ENCODE measurements around the gene TMEM52. TPM values are rescaled to one million over a fixed set of nuclear protein-coding genes. Genes with fewer than 3 reads are reported as not detected.

The TMEM52 gene
- polyA plus RNA-seq, 2 of the 4 experiments (the other 2 are of a cell fraction) = 0.36 to 0.41 TPM

DNA sequence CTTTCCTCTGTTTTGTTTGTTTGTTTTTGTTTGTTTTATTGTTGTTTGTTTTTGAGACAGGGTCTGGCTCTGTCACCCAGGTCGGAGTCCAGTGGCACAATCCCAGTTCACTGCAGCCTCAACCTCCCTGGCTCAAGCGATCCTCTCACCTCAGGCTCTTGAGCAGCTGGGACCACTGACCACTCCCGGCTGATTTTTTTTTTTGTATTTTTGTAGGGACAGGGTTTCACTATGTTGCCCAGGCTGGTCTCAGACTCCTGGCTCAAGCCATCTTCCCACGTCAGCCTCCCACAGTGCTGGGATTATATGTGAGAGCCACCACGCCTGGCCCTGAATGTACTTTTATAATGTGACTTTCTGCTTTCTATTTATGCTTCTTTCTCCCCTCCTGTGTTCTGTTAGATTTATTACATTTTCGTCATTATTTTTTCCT is 9.0 kb downstream of the TMEM52 start:
- ATAC-seq = no peak
- FAIRE-seq = no peak
- Histone ChIP-seq H3K27ac (peak overlapping the region; percentile 70 to 83; a peak in 4 of 6 replicates), H3K4me1 (peaks cover 25% of the 10 kb centered on the region), H3K4me2 (peak overlapping the region; percentile 74), H3K9me3 (no peaks in the 10 kb centered on the region), H3K4me3 (no peak overlapping the region; the same call in 2 of the 3 replicates)
- WGBS (ENCODE audit: missing lambda C conversion rate) = 88% methylated on average over 6 of the region's 6 CpGs
- no peak for DNase-seq (ENCODE audit: low read depth in 1 of 2, low spot score in 1 of 2)
- TF ChIP-seq SREBF2 (IDR thresholded peaks at IDR 0.05) (no peak), ZC3H11A (IDR thresholded peaks at IDR 0.05) (no peak), RAD21 (conservative IDR thresholded peaks at IDR 0.05 in 1 of 2, IDR thresholded peaks at IDR 0.05 in 1 of 2) (no peak), NPAS2 (CRISPR knock-in tag; IDR thresholded peaks at IDR 0.05; ENCODE audit: borderline replicate concordance) (no peak), MAZ (IDR thresholded peaks at IDR 0.05; ENCODE audit: borderline replicate concordance, low read depth, low read length) (no peak), MAFK (IDR thresholded peaks at IDR 0.05; ENCODE audit: partially characterized antibody) (no peak), FOXS1 (CRISPR knock-in tag; IDR thresholded peaks at IDR 0.05) (no peak), SMC3 (IDR thresholded peaks at IDR 0.05) (no peak), TP53 (CRISPR knock-in tag; IDR thresholded peaks at IDR 0.05) (no peak), JUN (IDR thresholded peaks at IDR 0.05) (no peak), POLR2A (IDR thresholded peaks at IDR 0.05; ENCODE audit: low read length) (no peak), CHD2 (IDR thresholded peaks at IDR 0.05; ENCODE audit: low read length, partially characterized antibody) (no peak)
- TF ChIP-seq, protein P1, sequence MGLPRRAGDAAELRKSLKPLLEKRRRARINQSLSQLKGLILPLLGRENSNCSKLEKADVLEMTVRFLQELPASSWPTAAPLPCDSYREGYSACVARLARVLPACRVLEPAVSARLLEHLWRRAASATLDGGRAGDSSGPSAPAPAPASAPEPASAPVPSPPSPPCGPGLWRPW (IDR thresholded peaks at IDR 0.05) = no peak
- TF ChIP-seq, protein P2, sequence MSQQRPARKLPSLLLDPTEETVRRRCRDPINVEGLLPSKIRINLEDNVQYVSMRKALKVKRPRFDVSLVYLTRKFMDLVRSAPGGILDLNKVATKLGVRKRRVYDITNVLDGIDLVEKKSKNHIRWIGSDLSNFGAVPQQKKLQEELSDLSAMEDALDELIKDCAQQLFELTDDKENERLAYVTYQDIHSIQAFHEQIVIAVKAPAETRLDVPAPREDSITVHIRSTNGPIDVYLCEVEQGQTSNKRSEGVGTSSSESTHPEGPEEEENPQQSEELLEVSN (IDR thresholded peaks at IDR 0.05; ENCODE audit: borderline replicate concordance, low read depth) = no peak
- TF ChIP-seq, protein P3, sequence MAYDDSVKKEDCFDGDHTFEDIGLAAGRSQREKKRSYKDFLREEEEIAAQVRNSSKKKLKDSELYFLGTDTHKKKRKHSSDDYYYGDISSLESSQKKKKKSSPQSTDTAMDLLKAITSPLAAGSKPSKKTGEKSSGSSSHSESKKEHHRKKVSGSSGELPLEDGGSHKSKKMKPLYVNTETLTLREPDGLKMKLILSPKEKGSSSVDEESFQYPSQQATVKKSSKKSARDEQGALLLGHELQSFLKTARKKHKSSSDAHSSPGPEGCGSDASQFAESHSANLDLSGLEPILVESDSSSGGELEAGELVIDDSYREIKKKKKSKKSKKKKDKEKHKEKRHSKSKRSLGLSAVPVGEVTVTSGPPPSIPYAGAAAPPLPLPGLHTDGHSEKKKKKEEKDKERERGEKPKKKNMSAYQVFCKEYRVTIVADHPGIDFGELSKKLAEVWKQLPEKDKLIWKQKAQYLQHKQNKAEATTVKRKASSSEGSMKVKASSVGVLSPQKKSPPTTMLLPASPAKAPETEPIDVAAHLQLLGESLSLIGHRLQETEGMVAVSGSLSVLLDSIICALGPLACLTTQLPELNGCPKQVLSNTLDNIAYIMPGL (CRISPR knock-in tag; IDR thresholded peaks at IDR 0.05; ENCODE audit: borderline replicate concordance) = no peak
- ChIA-PET POLR2A (no interaction called here), CTCF (interaction anchor here (1.0 to 5.4 kb wide), 7 partner anchors 11 to 134 kb away, joined by 3 to 40 read pairs (median 5); no protein-coding TSS in a partner anchor)

DNA sequence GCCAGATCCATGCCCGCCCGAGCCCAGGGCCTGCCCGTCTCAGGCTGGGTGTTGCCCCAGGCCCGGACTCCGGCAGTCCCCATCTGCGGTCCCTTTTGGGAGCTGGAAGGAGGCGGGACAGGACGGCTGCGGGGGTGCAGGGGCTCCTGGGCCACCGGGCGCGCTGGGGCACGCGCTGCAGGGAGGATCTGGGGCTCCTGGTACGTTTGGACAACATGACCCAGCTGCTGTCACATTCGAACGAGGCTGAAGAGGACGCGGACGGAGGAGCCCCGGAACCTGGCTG is 10.6 kb downstream of the TMEM52 start:
- peak overlapping the region; percentile 87 for H3K4me2 ChIP-seq
- ATAC-seq (peak; percentile 18 to 36), DNase-seq (ENCODE audit: low read depth in 1 of 2, low spot score in 1 of 2) (peak in 1 of 2 experiments; percentile 44), FAIRE-seq (no peak)
- peak overlapping the region; percentile 91 to 92 for H3K27ac ChIP-seq
- H3K4me1 ChIP-seq = peaks cover 25% of the 10 kb centered on the region
- TF ChIP-seq CEBPB (IDR thresholded peaks at IDR 0.05) (no peak), ZSCAN20 (CRISPR knock-in tag; IDR thresholded peaks at IDR 0.05) (no peak), NFE2L2 (conservative IDR thresholded peaks at IDR 0.05; ENCODE audit: low read length) (no peak)
- POLR2A ChIA-PET = interaction anchor here (0.6 to 1.1 kb wide), 8 partner anchors 8 to 893 kb away, joined by 3 to 8 read pairs (median 6); partner anchors contain the start of gene TMEM52
- no peaks in the 10 kb centered on the region for H3K9me3 ChIP-seq
- CTCF ChIA-PET = interaction anchor here (0.5 to 5.4 kb wide), 11 partner anchors 10 to 142 kb away, joined by 3 to 40 read pairs (median 6); no protein-coding TSS in a partner anchor
- H3K4me3 ChIP-seq = peak overlapping the region; percentile 73
- 21% methylated on average over 7 of the region's 21 CpGs for WGBS (ENCODE audit: missing lambda C conversion rate)

DNA sequence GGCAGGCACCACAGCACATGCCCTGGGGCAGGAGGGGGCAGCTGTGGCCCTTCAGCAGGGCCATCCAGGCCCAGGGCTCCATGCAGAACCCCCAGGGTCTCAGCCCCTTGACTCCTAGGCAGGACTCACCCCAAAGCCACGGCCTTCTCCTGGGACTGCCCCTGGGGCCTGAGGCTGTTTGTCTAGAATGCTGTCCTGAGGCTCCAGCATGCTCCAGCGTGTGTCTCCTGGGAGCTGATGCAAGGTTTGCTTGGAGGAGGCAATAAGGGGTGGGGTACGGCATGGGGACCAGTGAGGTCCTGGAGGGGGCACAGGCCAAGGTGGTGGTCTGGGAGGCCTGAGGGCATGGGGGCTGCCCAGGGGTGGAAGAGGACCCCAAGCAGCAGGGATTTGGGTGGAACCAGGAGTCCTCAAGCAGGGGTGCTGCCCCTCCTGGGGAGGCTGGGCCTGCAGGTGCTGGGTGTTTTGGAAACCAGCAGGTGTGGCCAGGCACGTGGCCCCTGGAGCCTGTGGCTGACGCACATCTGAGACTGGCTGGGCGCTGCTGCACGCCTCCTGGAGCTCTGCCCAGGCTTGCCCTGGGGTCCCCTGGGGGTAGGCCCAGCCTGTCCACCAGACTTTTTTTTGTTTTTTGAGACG is 11.9 kb downstream of the TMEM52 start:
- DNase-seq (ENCODE audit: low read depth in 1 of 2, low spot score in 1 of 2) = no peak
- Histone ChIP-seq H3K4me2 (peak overlapping the region; percentile 14; the same call in 1 of the 3 replicates), H3K9me3 (no peaks in the 10 kb centered on the region), H3K4me3 (no peak overlapping the region), H3K4me1 (peaks cover 25% of the 10 kb centered on the region), H3K27ac (peak overlapping the region; percentile 63 to 92)
- 86% methylated on average over 6 of the region's 8 CpGs for WGBS (ENCODE audit: missing lambda C conversion rate)
- ChIA-PET CTCF (interaction anchor here (0.6 to 5.4 kb wide), 18 partner anchors 8 to 187 kb away, joined by 3 to 40 read pairs (median 6); partner anchors contain the start of gene CALML6), POLR2A (no interaction called here)
- no peak for FAIRE-seq
- TF ChIP-seq NFE2L2 (conservative IDR thresholded peaks at IDR 0.05; ENCODE audit: low read length) (no peak), HEYL (CRISPR knock-in tag; IDR thresholded peaks at IDR 0.05) (no peak), EP300 (IDR thresholded peaks at IDR 0.05) (no peak), EHF (CRISPR knock-in tag; IDR thresholded peaks at IDR 0.05) (no peak), ZC3H11A (IDR thresholded peaks at IDR 0.05) (no peak), SREBF2 (IDR thresholded peaks at IDR 0.05) (no peak), HOXB5 (CRISPR knock-in tag; IDR thresholded peaks at IDR 0.05) (no peak), EHMT2 (IDR thresholded peaks at IDR 0.05; ENCODE audit: low read depth) (no peak)
- ATAC-seq = peak; percentile 1 to 23; a peak in 3 of 6 replicates
